HAP-1 (cell line): ENCODE measurements around the gene CCDC146.
"Not testable (repeated sequence)": the region's sequence is repeated elsewhere in the genome, so short reads cannot be mapped to it uniquely, and the experiment has no call there.

Experiments
- DNase-seq, 2 experiments: peaks; one replicate each; pipeline ENCODE4 v3.0.0-alpha.2; 2016 to 2020; ENCODE audit warnings: low spot score in 2 of 2
- H3K27me3 ChIP-seq: fragments of 250-450 bp; sonication (Bioruptor Pico); 2 replicates; pipeline ENCODE4 v1.5.1; 2020; ENCODE audit warnings: low read depth, mild to moderate bottlenecking, moderate library complexity
- H3K36me3 ChIP-seq: fragments of 250-450 bp; sonication (Bioruptor Pico); replicated peaks from 2 replicates; pipeline ENCODE4 v1.5.1; 2020; ENCODE audit warnings: mild to moderate bottlenecking
- H3K4me1 ChIP-seq: fragments of 250-450 bp; sonication (Bioruptor Pico); 2 replicates; pipeline ENCODE4 v1.5.1; 2020; ENCODE audit warnings: mild to moderate bottlenecking
- H3K4me3 ChIP-seq: fragments of 250-450 bp; sonication (Bioruptor Pico); 2 replicates; pipeline ENCODE4 v1.5.1; 2020; ENCODE audit warnings: mild to moderate bottlenecking, moderate library complexity
- H3K9me3 ChIP-seq: fragments of 250-450 bp; sonication (Bioruptor Pico); 2 replicates; pipeline ENCODE4 v1.5.1; 2020; ENCODE audit warnings: mild to moderate bottlenecking, moderate library complexity
- in situ Hi-C: fragments of 300-500 bp; cut with MboI; formaldehyde crosslinking; loops from 3 replicates; pipeline ENCODE4 v1.14.3; 2020; ENCODE audit warnings: low sequenced_read_pairs, inconsistent platforms, mixed read lengths

The CCDC146 gene

DNA sequence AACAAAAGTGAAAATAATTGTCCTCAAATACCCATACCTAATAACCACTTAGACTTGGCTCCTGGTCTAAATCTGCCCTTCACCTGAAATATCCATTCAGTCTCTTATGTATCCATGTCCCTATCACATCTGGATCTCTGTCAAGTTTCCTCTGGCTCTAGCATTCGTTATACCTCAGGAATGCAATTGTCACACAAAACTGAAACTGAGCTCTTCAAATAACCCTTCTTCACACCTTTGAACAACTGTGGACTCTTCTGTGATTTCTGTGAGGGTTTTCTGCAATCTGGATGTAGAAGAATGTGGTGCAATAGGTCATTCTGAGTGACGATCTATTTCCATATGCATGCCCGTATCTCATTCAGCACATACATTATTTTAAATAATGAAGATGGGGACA lies 130.7 kb downstream of the CCDC146 start:
- no peak for DNase-seq
- Histone ChIP-seq H3K36me3 (no peaks in the 10 kb centered on the region), H3K27me3 (peaks cover 5% of the 10 kb centered on the region), H3K4me1 (no peaks in the 10 kb centered on the region), H3K9me3 (no peaks in the 10 kb centered on the region), H3K4me3 (no peak overlapping the region)
- in situ Hi-C loops = no loop called here

DNA sequence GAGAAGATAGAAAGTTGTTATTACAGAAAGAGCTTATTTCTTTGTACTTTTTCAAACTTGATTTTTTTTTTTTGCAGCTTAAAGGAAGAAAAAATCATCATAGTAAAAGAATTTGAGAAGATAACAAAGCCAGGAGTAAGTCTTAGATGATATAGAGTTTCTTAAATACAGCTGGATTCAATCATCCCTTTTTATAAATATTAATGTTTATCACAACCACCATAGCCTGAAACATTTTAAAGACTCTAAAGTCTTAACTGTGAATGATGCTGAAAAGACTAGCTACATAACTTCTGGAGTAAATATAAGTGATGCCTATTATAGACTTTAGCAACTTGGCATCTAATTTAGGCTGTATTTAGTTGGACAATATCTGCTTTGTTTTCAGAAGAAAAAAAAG lies 132.0 kb downstream of the CCDC146 start:
- H3K27me3 ChIP-seq = peaks cover 5% of the 10 kb centered on the region
- no peaks in the 10 kb centered on the region for H3K9me3 ChIP-seq
- no peaks in the 10 kb centered on the region for H3K4me1 ChIP-seq
- H3K36me3 ChIP-seq = no peaks in the 10 kb centered on the region
- no peak overlapping the region for H3K4me3 ChIP-seq
- in situ Hi-C loops = no loop called here
- no peak for DNase-seq

DNA sequence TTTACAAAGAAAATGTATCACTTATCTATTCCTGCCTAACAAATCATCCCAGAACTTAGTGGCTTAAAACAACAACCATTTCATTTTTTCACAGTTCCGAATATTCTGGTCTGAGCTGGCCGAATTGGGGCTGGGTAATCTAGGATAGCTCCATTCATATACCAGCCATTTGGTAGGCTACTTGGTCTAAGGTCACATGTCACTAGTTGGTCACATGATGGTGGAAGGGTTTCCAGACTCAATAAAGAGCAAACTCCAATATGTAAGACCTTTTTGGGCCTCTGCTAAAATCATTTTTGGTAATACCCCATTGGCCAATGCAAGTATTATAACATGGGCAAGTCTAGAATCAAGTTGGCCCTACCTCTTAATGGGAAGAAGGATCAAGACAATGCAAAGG lies 132.5 kb downstream of the CCDC146 start:
- Histone ChIP-seq H3K27me3 (peaks cover 5% of the 10 kb centered on the region), H3K36me3 (no peaks in the 10 kb centered on the region), H3K4me3 (no peak overlapping the region), H3K4me1 (no peaks in the 10 kb centered on the region), H3K9me3 (no peaks in the 10 kb centered on the region)
- in situ Hi-C loops = no loop called here
- no peak for DNase-seq

DNA sequence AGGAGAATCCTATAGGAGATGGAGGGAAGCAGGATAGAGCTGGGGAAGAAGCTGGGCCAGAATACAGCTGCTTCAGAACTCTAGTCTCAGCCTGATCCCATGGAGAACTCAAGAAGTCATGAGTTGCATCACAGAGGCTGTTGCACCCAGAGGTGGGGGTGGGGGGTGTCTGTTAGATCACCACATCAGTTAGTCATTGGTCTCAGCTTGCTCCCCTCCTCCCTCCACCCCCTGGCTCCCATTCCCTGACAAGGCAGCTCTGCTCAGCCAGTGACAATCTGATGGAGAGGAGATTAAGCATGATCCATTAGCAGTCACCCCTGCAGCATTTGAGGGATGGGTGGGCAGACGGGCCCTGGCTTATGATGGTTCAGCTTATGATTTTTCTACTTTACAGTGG lies 135.6 kb downstream of the CCDC146 start:
- Histone ChIP-seq H3K36me3 (no peaks in the 10 kb centered on the region), H3K4me3 (no peak overlapping the region), H3K27me3 (no peaks in the 10 kb centered on the region), H3K9me3 (no peaks in the 10 kb centered on the region), H3K4me1 (no peaks in the 10 kb centered on the region)
- in situ Hi-C loops = no loop called here
- no peak for DNase-seq

DNA sequence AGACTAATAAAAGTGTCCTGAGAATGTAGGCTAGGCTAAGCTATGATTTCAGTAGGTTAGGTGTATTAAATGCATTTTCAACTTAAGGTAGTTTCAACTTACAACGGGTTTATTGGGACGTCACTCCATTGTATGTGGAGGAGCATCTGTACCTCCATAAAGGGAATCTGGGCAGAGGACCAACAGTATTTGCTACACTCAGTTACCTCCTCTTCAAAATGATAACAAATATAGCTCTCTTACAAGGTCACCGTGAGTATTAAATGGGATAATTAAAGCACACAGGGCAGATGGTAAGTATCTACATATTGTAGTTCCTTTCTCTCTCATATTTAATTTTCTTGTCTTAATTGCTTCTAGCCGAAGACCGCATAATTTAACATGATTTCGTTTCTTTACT lies 136.2 kb downstream of the CCDC146 start:
- H3K36me3 ChIP-seq = no peaks in the 10 kb centered on the region
- H3K4me1 ChIP-seq = no peaks in the 10 kb centered on the region
- no peaks in the 10 kb centered on the region for H3K27me3 ChIP-seq
- DNase-seq = no peak
- H3K4me3 ChIP-seq = no peak overlapping the region
- H3K9me3 ChIP-seq = no peaks in the 10 kb centered on the region
- in situ Hi-C loops = no loop called here

DNA sequence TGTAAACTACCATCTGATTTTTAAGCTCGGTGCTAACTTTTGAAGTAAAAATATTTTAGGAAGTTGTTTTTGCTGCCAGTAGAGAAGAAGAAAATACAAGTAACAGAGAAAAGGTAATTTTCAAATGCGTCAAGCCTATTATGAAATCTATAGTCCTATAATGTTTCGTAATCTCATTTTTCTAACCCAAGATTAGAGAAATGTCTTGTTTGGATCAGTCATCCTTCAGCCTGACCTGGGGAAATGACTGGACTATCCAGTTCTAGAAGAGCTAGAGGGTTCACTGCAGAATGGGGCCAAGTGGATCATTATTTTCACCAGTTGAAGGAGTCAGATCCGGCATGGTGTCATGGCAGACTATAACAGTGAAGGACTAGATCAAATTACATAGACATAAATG lies 139.9 kb downstream of the CCDC146 start:
- no peak overlapping the region for H3K4me3 ChIP-seq
- no peaks in the 10 kb centered on the region for H3K27me3 ChIP-seq
- no peaks in the 10 kb centered on the region for H3K4me1 ChIP-seq
- no peaks in the 10 kb centered on the region for H3K36me3 ChIP-seq
- in situ Hi-C loops = no loop called here
- no peak for DNase-seq
- no peaks in the 10 kb centered on the region for H3K9me3 ChIP-seq

DNA sequence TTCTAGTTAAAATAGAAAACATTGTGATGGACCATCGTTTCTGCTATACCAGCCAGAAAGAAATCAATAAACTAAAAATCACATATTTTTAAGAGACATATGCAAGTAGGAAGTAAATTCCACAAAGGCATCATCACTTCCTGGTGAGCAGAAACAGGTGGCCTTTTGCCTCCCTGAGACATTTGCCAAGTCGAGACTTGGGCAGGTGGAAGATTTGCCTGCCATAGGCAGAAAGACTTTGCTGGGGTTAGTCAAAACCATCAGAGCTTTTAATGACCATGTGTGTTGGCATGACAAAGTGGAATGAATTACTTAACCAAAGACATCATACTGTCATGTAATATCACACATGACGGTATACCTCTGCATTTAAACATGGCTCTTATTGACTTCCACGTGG lies 143.3 kb downstream of the CCDC146 start:
- H3K4me3 ChIP-seq = no peak overlapping the region
- in situ Hi-C loops = no loop called here
- no peaks in the 10 kb centered on the region for H3K9me3 ChIP-seq
- H3K36me3 ChIP-seq = no peaks in the 10 kb centered on the region
- no peaks in the 10 kb centered on the region for H3K4me1 ChIP-seq
- 0 out of 2 replicates have a peak, but pooled peaks cover 3% of the 10 kb centered on the region for H3K27me3 ChIP-seq
- DNase-seq = no peak

DNA sequence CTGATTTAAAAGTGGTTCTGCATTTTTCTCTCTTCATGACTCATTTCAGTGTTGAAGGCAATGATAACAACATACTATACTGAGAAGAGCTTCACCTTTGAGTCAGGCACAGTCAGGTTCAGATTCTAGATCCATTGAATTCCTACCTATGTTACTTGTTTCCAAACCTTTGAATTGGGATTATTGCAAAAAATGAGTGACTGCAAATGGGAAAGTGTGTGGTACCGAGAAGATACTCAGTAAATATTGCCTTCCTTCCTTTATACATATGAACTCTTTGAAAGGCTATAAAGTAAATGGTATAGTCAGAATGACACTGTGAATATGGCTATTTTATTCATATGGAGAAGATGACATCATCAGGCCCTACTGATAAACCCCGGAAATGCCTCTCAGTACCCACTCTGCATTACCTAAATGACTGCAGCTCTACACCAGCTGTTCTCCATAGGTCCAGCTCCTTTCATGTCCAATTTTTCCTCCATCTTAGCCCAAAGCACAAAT lies 143.9 kb downstream of the CCDC146 start:
- no peak overlapping the region for H3K4me3 ChIP-seq
- in situ Hi-C loops = no loop called here
- H3K27me3 ChIP-seq = 0 out of 2 replicates have a peak, but pooled peaks cover 3% of the 10 kb centered on the region
- no peaks in the 10 kb centered on the region for H3K4me1 ChIP-seq
- no peak for DNase-seq
- no peaks in the 10 kb centered on the region for H3K36me3 ChIP-seq
- no peaks in the 10 kb centered on the region for H3K9me3 ChIP-seq

DNA sequence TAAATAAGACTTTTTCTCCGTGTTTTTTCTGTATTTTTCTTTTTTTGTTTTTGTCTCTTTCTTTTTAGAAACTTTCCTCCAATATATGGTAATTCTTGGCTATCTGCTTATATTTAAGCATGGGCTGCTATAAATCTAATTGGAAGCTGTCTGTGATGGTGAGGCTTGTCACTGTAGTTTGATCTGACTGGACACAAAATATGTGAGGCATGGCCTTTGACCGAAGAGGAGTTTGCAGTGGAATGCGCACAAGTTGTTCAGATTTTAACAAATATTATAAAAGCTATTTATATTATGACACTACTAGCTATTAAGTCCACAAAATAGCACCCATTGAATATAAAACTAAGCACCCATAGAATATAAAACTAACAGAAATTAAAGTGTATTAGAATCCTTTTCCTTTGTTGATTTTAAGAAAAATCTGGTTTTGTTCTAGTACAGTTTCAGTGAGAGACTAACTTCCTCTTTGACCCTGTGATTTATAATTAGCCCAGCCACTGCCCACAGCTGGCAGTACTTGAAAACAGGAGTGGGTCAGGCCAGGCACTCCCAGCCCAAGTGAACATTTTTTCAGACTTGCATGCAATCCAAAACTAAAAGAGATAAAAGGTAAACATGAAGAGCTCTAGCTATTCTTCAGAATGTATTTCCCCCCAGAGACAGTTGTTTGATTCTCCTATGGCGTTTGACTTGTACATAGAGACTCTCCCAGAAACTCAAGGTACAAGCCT lies 147.1 kb downstream of the CCDC146 start:
- no peak overlapping the region for H3K4me3 ChIP-seq
- no peaks in the 10 kb centered on the region for H3K36me3 ChIP-seq
- H3K27me3 ChIP-seq = 0 out of 2 replicates have a peak, but pooled peaks cover 3% of the 10 kb centered on the region
- H3K4me1 ChIP-seq = no peaks in the 10 kb centered on the region
- in situ Hi-C loops = no loop called here
- no peaks in the 10 kb centered on the region for H3K9me3 ChIP-seq
- DNase-seq = no peak

DNA sequence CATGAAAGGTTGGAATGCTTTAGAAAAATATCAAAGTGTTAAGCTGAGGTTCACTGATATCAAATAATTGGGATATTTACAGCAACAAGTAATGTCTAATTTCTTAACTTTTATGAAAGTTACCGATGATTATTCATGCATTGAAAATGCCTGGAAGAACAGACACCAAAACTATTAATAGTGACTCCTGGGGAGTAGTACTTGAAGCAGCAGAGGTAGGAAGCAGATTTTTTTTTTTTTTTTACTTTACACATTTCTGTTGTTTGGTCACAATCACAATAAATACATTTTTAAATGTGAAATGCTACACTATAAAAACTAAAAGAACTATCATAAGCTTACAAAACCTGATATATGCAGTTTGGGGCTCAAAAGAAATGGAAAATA lies 147.7 kb downstream of the CCDC146 start:
- in situ Hi-C loops = no loop called here
- Histone ChIP-seq H3K4me3 (no peak overlapping the region), H3K9me3 (no peaks in the 10 kb centered on the region), H3K36me3 (no peaks in the 10 kb centered on the region), H3K27me3 (0 out of 2 replicates have a peak, but pooled peaks cover 3% of the 10 kb centered on the region), H3K4me1 (no peaks in the 10 kb centered on the region)
- DNase-seq = no peak

DNA sequence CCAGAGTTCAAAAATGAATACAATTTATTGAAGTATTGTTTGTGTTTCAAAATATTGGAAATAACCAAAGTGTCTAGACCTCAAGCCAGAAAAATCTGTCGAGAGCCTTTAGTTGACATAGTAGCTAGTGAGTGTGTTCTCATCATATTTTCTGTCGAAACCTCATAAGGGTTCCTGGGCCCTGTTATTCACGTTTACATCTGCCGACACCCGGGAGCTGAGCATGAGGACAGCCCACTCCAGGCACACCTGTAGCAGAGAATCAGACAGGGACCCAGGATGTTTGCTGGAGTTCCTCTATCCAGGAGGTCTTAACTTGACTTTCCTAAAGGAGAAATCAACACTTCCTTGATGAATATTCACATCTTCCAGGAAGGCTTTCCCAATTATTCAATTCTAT lies 149.4 kb downstream of the CCDC146 start:
- H3K27me3 ChIP-seq = 0 out of 2 replicates have a peak, but pooled peaks cover 3% of the 10 kb centered on the region
- no peaks in the 10 kb centered on the region for H3K4me1 ChIP-seq
- H3K4me3 ChIP-seq = no peak overlapping the region
- in situ Hi-C loops = no loop called here
- no peaks in the 10 kb centered on the region for H3K36me3 ChIP-seq
- H3K9me3 ChIP-seq = no peaks in the 10 kb centered on the region
- DNase-seq = no peak

DNA sequence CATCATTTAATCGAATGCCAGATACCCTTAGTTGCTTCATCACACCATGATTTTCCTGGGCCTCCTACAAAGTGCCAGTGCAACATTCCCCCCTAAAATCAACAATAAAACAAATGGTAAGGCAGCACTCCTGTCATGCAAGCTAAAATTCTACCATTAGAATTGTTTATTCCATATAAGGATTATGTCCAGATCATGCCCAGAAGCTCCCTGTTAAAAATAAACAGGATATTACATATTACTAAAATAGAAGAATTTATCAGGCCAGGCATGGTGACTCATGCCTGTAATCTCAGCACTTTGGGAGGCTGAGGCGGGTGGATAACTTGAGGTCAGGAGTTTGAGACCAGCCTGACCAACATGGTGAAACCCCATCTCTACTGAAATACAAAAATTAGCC lies 153.2 kb downstream of the CCDC146 start:
- H3K27me3 ChIP-seq, H3K4me1 ChIP-seq, DNase-seq, H3K4me3 ChIP-seq, in situ Hi-C loops, H3K9me3 ChIP-seq, H3K36me3 ChIP-seq: not testable (repeated sequence)

DNA sequence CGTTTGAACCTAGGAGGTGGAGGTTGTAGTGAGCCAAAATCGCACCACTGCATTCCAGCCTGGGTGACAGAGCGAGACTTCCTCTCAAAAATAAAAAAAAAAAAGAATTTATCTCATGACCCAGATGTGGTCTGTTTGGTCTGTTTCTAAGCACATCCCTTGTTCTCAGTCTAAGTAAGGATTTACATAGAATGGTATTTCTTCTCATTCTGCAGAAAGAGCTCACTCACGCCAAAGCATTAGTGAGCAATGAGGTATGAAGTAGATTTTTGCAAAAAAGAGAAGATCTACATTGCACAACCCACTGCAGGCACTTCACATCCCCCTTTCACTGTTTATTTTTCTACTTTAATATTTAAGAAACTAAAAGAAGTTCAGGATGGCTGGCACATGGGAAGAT lies 153.7 kb downstream of the CCDC146 start:
- Histone ChIP-seq H3K27me3 (no peaks in the 10 kb centered on the region), H3K4me3 (no peak overlapping the region), H3K36me3 (no peaks in the 10 kb centered on the region), H3K4me1 (peaks cover 3% of the 10 kb centered on the region), H3K9me3 (no peaks in the 10 kb centered on the region)
- DNase-seq = no peak
- in situ Hi-C loops = no loop called here

DNA sequence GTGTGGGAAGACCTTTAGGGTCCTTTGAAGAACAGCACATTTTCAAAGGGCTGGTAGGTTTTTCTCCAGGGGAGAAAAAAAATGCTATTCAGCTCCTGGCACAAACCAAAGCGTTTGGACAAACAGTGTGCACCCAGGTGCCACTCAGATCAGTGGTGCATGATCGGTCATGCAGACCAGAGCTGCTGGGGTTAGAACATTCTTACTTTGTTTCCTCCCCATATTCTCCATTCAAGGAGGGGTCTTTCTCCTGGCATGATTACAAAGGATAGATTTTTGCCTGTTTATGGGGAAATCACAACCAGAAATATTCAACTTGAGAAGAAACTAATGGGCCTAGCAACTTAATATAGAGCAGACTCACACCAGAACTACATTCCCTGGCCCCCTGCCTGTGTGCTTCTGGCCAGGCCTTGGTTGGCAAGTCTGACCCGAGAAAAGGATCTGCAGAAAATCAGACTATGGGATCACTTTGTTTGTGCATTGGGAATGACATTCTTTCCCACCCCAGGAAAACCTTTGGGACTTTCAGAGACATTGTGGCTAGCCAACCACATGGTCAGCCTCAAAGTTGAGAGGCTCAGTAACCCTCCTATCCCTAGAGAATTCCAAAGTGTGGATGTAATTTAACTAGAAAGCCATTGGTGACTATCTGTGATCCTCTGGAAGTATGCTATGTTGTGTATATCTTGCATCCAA lies 159.5 kb downstream of the CCDC146 start:
- Histone ChIP-seq H3K9me3 (no peaks in the 10 kb centered on the region), H3K4me1 (peaks cover 3% of the 10 kb centered on the region), H3K36me3 (no peaks in the 10 kb centered on the region), H3K4me3 (no peak overlapping the region), H3K27me3 (no peaks in the 10 kb centered on the region)
- no peak for DNase-seq
- in situ Hi-C loops = no loop called here
